ENCODE results near the gene MYOT. TPM values are rescaled to one million over a fixed set of nuclear protein-coding genes. Genes with fewer than 3 reads are reported as not detected.

Gene MYOT
- total and polyA plus RNA-seq, 8 donors, result 0.19 to 1.2 (median 0.43) TPM; not detected in 2

GRCh38 chr5:137896560-137896959 is 28.9 kb downstream of the MYOT start:
- intact Hi-C loops (cut with DNase I), result no loop called here
- no peak overlapping the region for H3K4me3 ChIP-seq
- TF ChIP-seq CTCF (IDR thresholded peaks at IDR 0.05), result no peak
- ATAC-seq (no peak), DNase-seq (no peak), FAIRE-seq (no peak)
- WGBS, 2 donors, result 75 to 81% methylated on average over 3 of the region's 3 CpGs
- no peak overlapping the region for H3K27ac ChIP-seq
- no peaks in the 10 kb centered on the region for H3K4me1 ChIP-seq
- H3K36me3 ChIP-seq, result no peaks in the 10 kb centered on the region
- H3K9me3 ChIP-seq, result no peaks in the 10 kb centered on the region
- H3K27me3 ChIP-seq, result no peaks in the 10 kb centered on the region

GRCh38 chr5:137899493-137899892 is 31.8 kb downstream of the MYOT start:
- no peaks in the 10 kb centered on the region for H3K27me3 ChIP-seq
- H3K27ac ChIP-seq, result no peak overlapping the region
- TF ChIP-seq CTCF (IDR thresholded peaks at IDR 0.05), result no peak
- no peak for ATAC-seq
- FAIRE-seq, result no peak
- no peak overlapping the region for H3K4me3 ChIP-seq
- WGBS, 2 donors, result 73 to 82% methylated on average over 3 of the region's 3 CpGs
- no peaks in the 10 kb centered on the region for H3K9me3 ChIP-seq
- intact Hi-C loops (cut with DNase I), result no loop called here
- DNase-seq, result no peak
- H3K4me1 ChIP-seq, result no peaks in the 10 kb centered on the region
- no peaks in the 10 kb centered on the region for H3K36me3 ChIP-seq

- Histone ChIP-seq H3K27ac (no peak overlapping the region), H3K9me3 (no peaks in the 10 kb centered on the region), H3K4me3 (no peak overlapping the region), H3K4me1 (no peaks in the 10 kb centered on the region), H3K36me3 (no peaks in the 10 kb centered on the region), H3K27me3 (no peaks in the 10 kb centered on the region)
- intact Hi-C loops (cut with DNase I), result no loop called here
- DNase-seq (no peak), ATAC-seq (no peak), FAIRE-seq (no peak)
- whole genome bisulfite sequencing, 2 donors, result 71 to 72% methylated on average over 5 of the region's 5 CpGs
- TF ChIP-seq CTCF (IDR thresholded peaks at IDR 0.05), result no peak
Measured at GRCh38 chr5:137901011-137901817, 33.6 kb downstream of the MYOT start.

- ATAC-seq, result no peak
- Histone ChIP-seq H3K4me3 (no peak overlapping the region), H3K4me1 (no peaks in the 10 kb centered on the region), H3K27me3 (no peaks in the 10 kb centered on the region), H3K9me3 (no peaks in the 10 kb centered on the region), H3K27ac (no peak overlapping the region), H3K36me3 (no peaks in the 10 kb centered on the region)
- WGBS, 2 donors, result 94 to 98% methylated on average over 1 of the region's 1 CpG
- no peak for FAIRE-seq
- no peak for DNase-seq
- TF ChIP-seq CTCF (IDR thresholded peaks at IDR 0.05), result no peak
- intact Hi-C loops (cut with DNase I), result no loop called here
Measured at GRCh38 chr5:137902408-137903133, 34.9 kb downstream of the MYOT start.

- intact Hi-C loops (cut with DNase I), result no loop called here
- no peak overlapping the region for H3K4me3 ChIP-seq
- ATAC-seq (no peak), FAIRE-seq (no peak), DNase-seq (no peak)
- H3K36me3 ChIP-seq, result no peaks in the 10 kb centered on the region
- no peak overlapping the region for H3K27ac ChIP-seq
- WGBS, 2 donors, result 66 to 73% methylated on average over 2 of the region's 2 CpGs
- TF ChIP-seq CTCF (IDR thresholded peaks at IDR 0.05), result no peak
- peaks cover 0 to 3% (median 0%) of the 10 kb centered on the region in 4 donors for H3K9me3 ChIP-seq
- no peaks in the 10 kb centered on the region for H3K4me1 ChIP-seq
- no peaks in the 10 kb centered on the region for H3K27me3 ChIP-seq
Measured at GRCh38 chr5:137914758-137915157, 47.1 kb downstream of the MYOT start.

All from pancreas (tissue), 10 donors.